ENCODE data around the gene CS.
A peak's percentile ranks its signal among the peaks of the same experiment; 100 is the strongest.

Gene CS

DNA sequence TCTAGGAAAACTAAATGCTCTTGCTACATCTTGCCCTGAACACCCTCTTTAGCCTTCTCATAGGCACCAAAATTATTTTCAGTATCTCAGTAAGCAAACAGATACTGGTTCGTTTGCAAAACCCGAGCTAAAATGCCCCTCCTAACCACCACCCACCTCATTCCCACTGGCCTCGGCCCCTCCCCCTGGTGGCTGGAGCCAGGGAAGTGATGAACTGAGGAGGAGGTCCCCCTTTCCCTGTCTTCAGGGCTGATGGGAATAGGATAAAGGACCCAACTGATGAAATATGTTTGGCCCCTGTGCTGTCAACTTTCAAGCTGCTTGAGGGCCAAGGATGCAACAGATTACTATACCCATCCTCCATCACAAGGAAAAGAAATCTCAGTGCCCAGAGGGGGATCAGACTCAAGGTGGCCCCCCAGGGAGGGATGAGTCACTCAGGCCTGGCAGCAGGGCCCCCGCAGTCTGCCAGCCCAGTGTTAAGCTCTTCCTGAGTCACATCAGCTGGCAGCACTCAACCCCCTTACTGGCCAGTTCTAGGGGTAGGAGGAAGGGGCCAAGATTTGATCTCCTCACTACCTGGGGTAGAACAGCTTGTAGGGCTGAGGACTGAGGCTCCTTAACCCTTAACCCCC, 43.7 kb downstream of the CS start:
- peak; percentile 33 for DNase-seq (ENCODE audit: low read depth)
- H3K4me3 ChIP-seq (replicated peaks; ENCODE audit: low read depth, low read length), result peak overlapping the region; percentile 89
- TF ChIP-seq, protein P1, sequence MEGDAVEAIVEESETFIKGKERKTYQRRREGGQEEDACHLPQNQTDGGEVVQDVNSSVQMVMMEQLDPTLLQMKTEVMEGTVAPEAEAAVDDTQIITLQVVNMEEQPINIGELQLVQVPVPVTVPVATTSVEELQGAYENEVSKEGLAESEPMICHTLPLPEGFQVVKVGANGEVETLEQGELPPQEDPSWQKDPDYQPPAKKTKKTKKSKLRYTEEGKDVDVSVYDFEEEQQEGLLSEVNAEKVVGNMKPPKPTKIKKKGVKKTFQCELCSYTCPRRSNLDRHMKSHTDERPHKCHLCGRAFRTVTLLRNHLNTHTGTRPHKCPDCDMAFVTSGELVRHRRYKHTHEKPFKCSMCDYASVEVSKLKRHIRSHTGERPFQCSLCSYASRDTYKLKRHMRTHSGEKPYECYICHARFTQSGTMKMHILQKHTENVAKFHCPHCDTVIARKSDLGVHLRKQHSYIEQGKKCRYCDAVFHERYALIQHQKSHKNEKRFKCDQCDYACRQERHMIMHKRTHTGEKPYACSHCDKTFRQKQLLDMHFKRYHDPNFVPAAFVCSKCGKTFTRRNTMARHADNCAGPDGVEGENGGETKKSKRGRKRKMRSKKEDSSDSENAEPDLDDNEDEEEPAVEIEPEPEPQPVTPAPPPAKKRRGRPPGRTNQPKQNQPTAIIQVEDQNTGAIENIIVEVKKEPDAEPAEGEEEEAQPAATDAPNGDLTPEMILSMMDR (IDR thresholded peaks at IDR 0.05; ENCODE audit: low read length, missing control alignments), result peak; percentile 21

DNA sequence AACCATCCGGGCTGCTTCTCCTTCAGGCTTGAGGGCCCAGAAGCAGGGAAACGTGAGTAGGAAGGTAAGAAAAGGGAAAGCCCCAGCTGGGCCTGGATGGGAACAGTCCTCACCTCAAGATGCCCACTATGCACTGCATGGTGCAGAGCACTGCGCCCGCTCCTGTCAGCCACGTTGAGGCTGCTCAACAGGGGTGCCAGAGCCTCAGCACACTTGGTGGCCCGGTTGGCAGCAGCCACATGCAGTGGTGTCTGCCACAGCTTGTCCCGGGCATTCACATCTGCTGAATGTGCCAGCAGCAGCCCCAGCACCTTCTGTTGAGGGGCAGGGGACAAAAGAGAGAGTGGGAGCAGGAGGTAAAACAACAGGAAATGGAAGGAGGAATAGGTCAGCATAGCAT, 44.5 kb downstream of the CS start:
- TF ChIP-seq, protein P1 (IDR thresholded peaks at IDR 0.05; ENCODE audit: low read length, missing control alignments), result no peak
- no peak overlapping the region for H3K4me3 ChIP-seq (replicated peaks; ENCODE audit: low read depth, low read length)
- DNase-seq (ENCODE audit: low read depth), result no peak

DNA sequence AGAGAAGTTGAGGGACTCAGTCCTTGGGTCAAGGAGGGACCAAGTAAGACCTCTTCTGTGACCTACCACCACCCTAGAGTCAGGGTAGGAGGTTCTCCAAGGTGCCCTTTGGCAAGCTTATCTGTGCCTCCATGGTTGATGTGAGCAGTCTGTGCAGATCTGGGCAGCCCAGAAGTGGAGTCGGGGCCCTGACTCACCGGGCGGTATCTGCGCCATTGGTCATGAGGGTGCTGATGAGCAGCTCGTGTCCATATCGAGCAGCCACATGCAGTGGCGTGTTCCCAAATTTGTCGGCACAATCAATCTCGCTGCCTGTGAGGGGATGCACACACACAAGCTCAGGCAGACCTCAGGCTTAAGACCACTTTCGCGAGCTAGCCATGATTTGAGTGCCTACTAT, 47.0 kb downstream of the CS start:
- H3K4me3 ChIP-seq (replicated peaks; ENCODE audit: low read depth, low read length), result no peak overlapping the region
- TF ChIP-seq, protein P1 (IDR thresholded peaks at IDR 0.05; ENCODE audit: low read length, missing control alignments), result no peak

DNA sequence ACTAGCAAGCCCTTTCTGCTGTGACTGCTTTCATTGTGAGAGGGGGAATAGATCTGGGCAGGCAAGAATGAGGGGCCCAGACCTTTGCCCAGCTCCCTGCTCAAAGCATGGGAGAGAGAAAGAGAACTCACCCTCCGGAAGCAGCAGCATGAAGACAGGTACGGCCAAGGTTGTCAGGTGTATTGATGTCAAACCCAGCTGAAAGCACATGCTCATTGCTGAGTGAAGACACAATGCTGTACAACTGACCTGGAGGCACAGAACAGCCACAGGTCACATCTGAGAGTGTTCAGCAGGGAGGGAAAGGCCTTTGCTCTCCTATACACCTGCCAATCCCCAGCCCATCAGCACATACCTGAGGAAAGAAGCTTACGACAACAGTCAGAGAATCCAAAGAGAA, 47.5 kb downstream of the CS start:
- no peak overlapping the region for H3K4me3 ChIP-seq (replicated peaks; ENCODE audit: low read depth, low read length)
- no peak for DNase-seq (ENCODE audit: low read depth)
- TF ChIP-seq, protein P1 (IDR thresholded peaks at IDR 0.05; ENCODE audit: low read length, missing control alignments), result no peak

More for the DNA sequence above, 47.0 kb downstream of the CS start:
- no peak for DNase-seq (ENCODE audit: low read depth)

DNA sequence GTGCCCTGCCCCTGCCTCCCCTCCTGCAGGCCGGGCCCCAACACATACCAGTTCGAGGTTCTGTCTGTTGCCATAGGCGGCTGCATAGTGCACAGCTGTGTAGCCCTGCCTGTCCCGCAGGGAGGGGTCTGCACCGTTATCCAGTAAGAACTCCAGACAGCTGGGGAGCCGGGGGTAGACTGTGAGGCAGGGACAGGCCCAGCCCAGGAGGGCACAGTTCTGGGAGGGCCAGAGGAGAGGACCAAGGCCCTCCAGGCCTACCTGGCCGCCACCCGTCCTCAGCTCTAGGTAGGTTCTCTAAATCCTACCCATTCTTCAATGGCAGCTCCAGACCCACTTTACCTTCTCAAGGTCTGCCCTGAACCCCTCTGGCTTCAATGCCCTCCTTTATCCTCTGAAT, 51.4 kb downstream of the CS start:
- no peak overlapping the region for H3K4me3 ChIP-seq (replicated peaks; ENCODE audit: low read depth, low read length)
- TF ChIP-seq, protein P1 (IDR thresholded peaks at IDR 0.05; ENCODE audit: low read length, missing control alignments), result no peak
- no peak for DNase-seq (ENCODE audit: low read depth)

DNA sequence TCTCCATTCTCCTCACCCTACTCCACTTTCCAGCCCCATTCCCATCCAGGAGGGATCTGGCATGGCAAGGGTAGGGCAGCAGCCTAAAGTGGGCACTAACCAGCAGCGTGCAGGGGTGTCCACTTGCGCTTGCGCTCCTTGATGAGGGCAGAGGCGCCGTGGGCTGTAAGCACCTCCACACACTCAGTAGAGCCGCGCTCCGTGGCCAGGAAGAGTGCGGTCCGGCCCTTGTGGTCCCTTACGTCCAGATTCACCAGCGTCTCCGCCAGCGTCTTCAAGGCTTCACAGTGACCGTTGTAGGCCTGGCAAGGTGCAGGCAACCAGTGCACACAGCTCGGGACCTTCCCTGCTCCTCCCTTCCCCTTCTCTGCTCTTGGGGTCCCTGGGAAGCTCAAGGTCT, 52.2 kb downstream of the CS start:
- no peak overlapping the region for H3K4me3 ChIP-seq (replicated peaks; ENCODE audit: low read depth, low read length)
- no peak for DNase-seq (ENCODE audit: low read depth)
- TF ChIP-seq, protein P1 (IDR thresholded peaks at IDR 0.05; ENCODE audit: low read length, missing control alignments), result no peak

DNA sequence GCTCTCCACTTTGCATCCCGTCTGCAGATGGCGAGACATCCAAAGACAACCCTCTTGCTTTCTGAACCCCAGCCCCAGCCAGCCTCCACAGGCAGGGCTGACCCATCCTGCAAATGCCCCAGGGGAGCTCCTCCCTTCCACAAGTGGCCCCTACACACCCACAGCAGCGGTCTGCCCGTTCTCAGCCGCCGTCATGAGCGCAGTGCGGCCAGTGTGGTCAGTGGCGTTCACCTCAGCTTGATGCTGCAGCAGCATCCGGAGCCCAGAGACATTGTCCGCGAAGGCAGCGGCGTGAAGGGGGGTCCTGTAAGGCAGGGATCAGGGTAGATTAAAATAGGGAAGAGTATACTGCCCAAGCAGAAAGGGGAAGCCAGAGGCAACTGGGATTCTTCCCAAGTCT, 55.6 kb downstream of the CS start:
- TF ChIP-seq, protein P1 (IDR thresholded peaks at IDR 0.05; ENCODE audit: low read length, missing control alignments), result no peak
- DNase-seq (ENCODE audit: low read depth), result no peak
- no peak overlapping the region for H3K4me3 ChIP-seq (replicated peaks; ENCODE audit: low read depth, low read length)
